Trophoblast cell (in vitro differentiated cells and primary cell): Measurements from ENCODE around the gene TXNL4B.

Experiments used
- DNase-seq, 2 donors: peaks; one replicate each; pipeline ENCODE4 v3.0.0-alpha.2; 2016
- H2AFZ ChIP-seq: 2 replicates; pipeline ENCODE4 v1.6.1; 2013; ENCODE audit warnings: low read length, moderate library complexity, mild to moderate bottlenecking; ENCODE audit not compliant: insufficient read depth, poor library complexity
- H2AK5ac ChIP-seq: 2 replicates; pipeline ENCODE4 v1.6.1; 2013; ENCODE audit warnings: mild to moderate bottlenecking, low read length
- H2BK120ac ChIP-seq: 2 replicates; pipeline ENCODE4 v1.6.1; 2013; ENCODE audit warnings: low read length, mild to moderate bottlenecking, moderate library complexity; ENCODE audit not compliant: insufficient read depth, poor library complexity
- H2BK12ac ChIP-seq: 2 replicates; pipeline ENCODE4 v1.6.1; 2013; ENCODE audit warnings: mild to moderate bottlenecking, low read length, moderate library complexity
- H2BK5ac ChIP-seq: 2 replicates; pipeline ENCODE4 v1.6.1; 2013; ENCODE audit warnings: low read length, low read depth, moderate library complexity, mild to moderate bottlenecking; ENCODE audit not compliant: poor library complexity
- H3K14ac ChIP-seq: 2 replicates; pipeline ENCODE4 v1.6.1; 2013; ENCODE audit warnings: mild to moderate bottlenecking, low read length
- H3K18ac ChIP-seq: 2 replicates; pipeline ENCODE4 v1.6.1; 2013; ENCODE audit warnings: mild to moderate bottlenecking, low read length
- H3K23ac ChIP-seq: 2 replicates; pipeline ENCODE4 v1.6.1; 2013; ENCODE audit warnings: low read length
- H3K27ac ChIP-seq: 2 replicates; pipeline ENCODE4 v1.5.1; 2013; ENCODE audit warnings: low read depth, mild to moderate bottlenecking, inconsistent platforms, low read length, moderate library complexity
- H3K27me3 ChIP-seq: 2 replicates; pipeline ENCODE4 v1.6.1; 2013; ENCODE audit warnings: inconsistent platforms, mild to moderate bottlenecking, low read length, moderate library complexity; ENCODE audit not compliant: insufficient read depth
- H3K36me3 ChIP-seq, 2 experiments: 1 replicate in 1 of 2; 2 replicates in 1 of 2; pipeline ENCODE4 v1.6.1; 2013; ENCODE audit warnings: low read length in 2 of 2, mild to moderate bottlenecking in 2 of 2, moderate library complexity in 1 of 2; ENCODE audit not compliant: insufficient read depth in 2 of 2, control insufficient read depth in 1 of 2
- H3K4ac ChIP-seq: 2 replicates; pipeline ENCODE4 v1.6.1; 2013; ENCODE audit warnings: low read depth, mild to moderate bottlenecking, low read length, moderate library complexity
- H3K4me1 ChIP-seq, 2 experiments: 1 replicate in 1 of 2; 2 replicates in 1 of 2; pipeline ENCODE4 v1.6.1; 2013; ENCODE audit warnings: low read length in 2 of 2, mild to moderate bottlenecking in 2 of 2, moderate library complexity in 1 of 2; ENCODE audit not compliant: insufficient read depth in 2 of 2, control insufficient read depth in 1 of 2
- H3K4me2 ChIP-seq: 2 replicates; pipeline ENCODE4 v1.6.1; 2013; ENCODE audit warnings: inconsistent platforms, mild to moderate bottlenecking, low read length, moderate library complexity
- H3K4me3 ChIP-seq: 2 replicates; pipeline ENCODE4 v1.5.1; 2013; ENCODE audit warnings: mild to moderate bottlenecking, low read depth, low read length, inconsistent platforms
- H3K79me1 ChIP-seq: one replicate; pipeline ENCODE4 v1.6.1; 2013; ENCODE audit warnings: low read length
- H3K79me2 ChIP-seq: 2 replicates; pipeline ENCODE4 v1.6.1; 2013; ENCODE audit warnings: low read length, mild to moderate bottlenecking; ENCODE audit not compliant: control insufficient read depth, insufficient read depth, poor library complexity
- H3K9ac ChIP-seq: 2 replicates; pipeline ENCODE4 v1.6.1; 2013; ENCODE audit warnings: mild to moderate bottlenecking, low read length
- H3K9me3 ChIP-seq: 2 replicates; pipeline ENCODE4 v1.6.1; 2013; ENCODE audit warnings: low read depth, mild to moderate bottlenecking, control low read depth, inconsistent platforms, low read length; ENCODE audit not compliant: insufficient read depth
- H4K12ac ChIP-seq: 2 replicates; pipeline ENCODE4 v1.6.1; 2013; ENCODE audit warnings: low read depth, mild to moderate bottlenecking, low read length, moderate library complexity
- H4K8ac ChIP-seq: 2 replicates; pipeline ENCODE4 v1.6.1; 2013; ENCODE audit warnings: low read depth, mild to moderate bottlenecking, low read length, moderate library complexity
- H4K91ac ChIP-seq: one replicate; pipeline ENCODE4 v1.6.1; 2013; ENCODE audit warnings: low read depth, mild to moderate bottlenecking, low read length, moderate library complexity
- WGBS: extraction: QIAGEN DNeasy Blood & Tissue Kit; methylation state at CpG from one replicate; pipeline ENCODE4 v1.1.7; 2013; ENCODE audit warnings: missing lambda C conversion rate; ENCODE audit not compliant: insufficient read length, insufficient coverage; ENCODE audit errors: extremely low coverage; 5-methylcytosine and 5-hydroxymethylcytosine counted together

TXNL4B gene

DNA sequence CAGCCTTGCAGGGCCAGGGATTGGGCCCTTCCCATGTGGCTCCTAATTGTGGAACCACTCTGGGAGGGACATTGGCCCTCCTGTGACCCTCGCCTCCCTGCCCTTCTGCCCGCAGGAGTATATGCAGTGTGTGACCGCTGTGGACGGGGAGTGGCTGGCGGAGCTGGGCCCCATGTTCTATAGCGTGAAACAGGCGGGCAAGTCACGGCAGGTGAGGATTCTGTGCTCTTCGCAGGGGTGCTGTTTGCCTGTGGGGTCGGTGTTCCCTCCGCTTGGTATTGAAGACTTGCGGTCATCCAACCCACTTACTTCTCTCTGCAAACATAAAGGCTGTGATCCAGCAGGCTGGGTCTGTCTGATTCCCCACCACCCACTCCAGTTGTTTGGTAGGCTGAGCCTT, 15.9 kb upstream of the TXNL4B start:
- no peak overlapping the region for H3K9ac ChIP-seq

DNA sequence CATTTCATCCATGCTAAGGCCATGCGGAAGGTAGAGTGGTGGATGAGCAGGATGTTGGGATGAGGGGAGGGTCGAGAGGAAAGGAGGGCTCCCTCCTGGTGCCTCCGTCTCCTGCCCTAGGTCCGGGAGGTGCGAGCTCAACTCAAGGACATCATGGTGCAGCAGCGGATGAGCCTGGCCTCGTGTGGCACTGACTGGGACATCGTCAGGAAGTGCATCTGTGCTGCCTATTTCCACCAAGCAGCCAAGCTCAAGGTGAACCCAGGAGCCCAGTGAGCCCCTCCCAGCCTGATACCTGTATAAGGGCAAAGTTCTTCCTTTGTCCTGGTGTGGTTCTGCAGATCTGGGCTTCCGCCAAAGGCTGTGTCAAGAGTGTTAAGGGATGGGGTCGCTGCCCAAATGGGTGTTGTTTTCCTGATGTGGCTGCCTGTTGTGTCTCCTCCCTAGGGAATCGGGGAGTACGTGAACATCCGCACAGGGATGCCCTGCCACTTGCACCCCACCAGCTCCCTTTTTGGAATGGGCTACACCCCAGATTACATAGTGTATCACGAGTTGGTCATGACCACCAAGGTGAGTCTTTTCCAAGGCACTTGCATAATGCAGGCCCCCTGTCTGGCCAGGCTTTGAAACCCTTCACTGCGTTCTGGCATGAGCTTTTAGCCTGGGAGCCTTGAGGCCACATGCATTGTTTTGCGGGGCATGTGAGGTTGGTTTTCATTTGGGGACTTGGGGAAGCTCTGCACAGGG, 15.1 kb upstream of the TXNL4B start:
- no peak for DNase-seq
- Histone ChIP-seq H3K27ac (no peak overlapping the region), H3K4me1 (no peaks in the 10 kb centered on the region), H3K4me2 (no peak overlapping the region), H3K9ac (no peak overlapping the region), H2BK120ac (no peak overlapping the region), H2AK5ac (no peak overlapping the region), H3K14ac (no peak overlapping the region), H4K12ac (no peak overlapping the region), H3K18ac (no peak overlapping the region), H3K4me3 (peak overlapping the region; percentile 10), H3K79me2 (no peaks in the 10 kb centered on the region), H2BK5ac (no peak overlapping the region), H3K79me1 (no peaks in the 10 kb centered on the region), H3K27me3 (no peaks in the 10 kb centered on the region), H3K4ac (no peak overlapping the region), H3K23ac (no peak overlapping the region), H4K91ac (no peak overlapping the region), H3K9me3 (peaks cover 5% of the 10 kb centered on the region), H4K8ac (no peak overlapping the region), H2AFZ (no peak overlapping the region), H3K36me3 (peaks cover 77 to 93% of the 10 kb centered on the region in 2 experiments), H2BK12ac (no peak overlapping the region)
- no CpG with 5 or more reads among the region's 16 CpGs for WGBS

More for the DNA sequence above, 15.9 kb upstream of the TXNL4B start:
- Histone ChIP-seq H4K12ac (no peak overlapping the region), H3K23ac (no peak overlapping the region), H3K79me2 (no peaks in the 10 kb centered on the region), H3K9me3 (peaks cover 5% of the 10 kb centered on the region), H3K4me1 (no peaks in the 10 kb centered on the region), H3K4me2 (no peak overlapping the region), H4K8ac (no peak overlapping the region), H3K4me3 (no peak overlapping the region), H2BK120ac (no peak overlapping the region), H3K27me3 (no peaks in the 10 kb centered on the region), H4K91ac (no peak overlapping the region), H3K14ac (no peak overlapping the region), H2AK5ac (no peak overlapping the region), H3K79me1 (no peaks in the 10 kb centered on the region), H3K36me3 (peaks cover 69 to 86% of the 10 kb centered on the region in 2 experiments), H3K18ac (no peak overlapping the region), H2BK5ac (no peak overlapping the region), H3K27ac (no peak overlapping the region), H2AFZ (no peak overlapping the region), H2BK12ac (no peak overlapping the region), H3K4ac (no peak overlapping the region)
- DNase-seq = no peak
- WGBS = no CpG with 5 or more reads among the region's 12 CpGs

DNA sequence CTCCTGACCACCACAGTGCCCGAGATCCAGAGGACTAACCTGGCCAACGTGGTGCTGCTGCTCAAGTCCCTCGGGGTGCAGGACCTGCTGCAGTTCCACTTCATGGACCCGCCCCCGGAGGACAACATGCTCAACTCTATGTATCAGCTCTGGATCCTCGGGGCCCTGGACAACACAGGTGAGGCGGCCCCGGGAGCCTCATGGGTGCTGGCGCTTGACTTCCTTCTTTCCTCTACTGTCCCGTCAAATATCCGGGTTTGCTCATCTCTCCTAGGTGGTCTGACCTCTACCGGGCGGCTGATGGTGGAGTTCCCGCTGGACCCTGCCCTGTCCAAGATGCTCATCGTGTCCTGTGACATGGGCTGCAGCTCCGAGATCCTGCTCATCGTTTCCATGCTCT, 14.0 kb upstream of the TXNL4B start:
- no peak overlapping the region for H2BK5ac ChIP-seq
- no peaks in the 10 kb centered on the region for H3K79me1 ChIP-seq
- no peak overlapping the region for H2AFZ ChIP-seq
- H3K79me2 ChIP-seq = no peaks in the 10 kb centered on the region
- no peak overlapping the region for H3K4me2 ChIP-seq
- no peak for DNase-seq
- no peak overlapping the region for H3K4ac ChIP-seq
- H3K27ac ChIP-seq = no peak overlapping the region
- peaks cover 5% of the 10 kb centered on the region for H3K9me3 ChIP-seq
- no peak overlapping the region for H4K12ac ChIP-seq
- H3K36me3 ChIP-seq = peaks cover 81 to 96% of the 10 kb centered on the region in 2 experiments
- WGBS = no CpG with 5 or more reads among the region's 17 CpGs
- no peak overlapping the region for H4K91ac ChIP-seq
- H3K27me3 ChIP-seq = no peaks in the 10 kb centered on the region
- H3K4me1 ChIP-seq = no peaks in the 10 kb centered on the region
- no peak overlapping the region for H2AK5ac ChIP-seq
- H3K9ac ChIP-seq = no peak overlapping the region
- H4K8ac ChIP-seq = no peak overlapping the region
- no peak overlapping the region for H2BK12ac ChIP-seq
- no peak overlapping the region for H3K18ac ChIP-seq
- H2BK120ac ChIP-seq = no peak overlapping the region
- no peak overlapping the region for H3K4me3 ChIP-seq
- no peak overlapping the region for H3K23ac ChIP-seq
- H3K14ac ChIP-seq = no peak overlapping the region

DNA sequence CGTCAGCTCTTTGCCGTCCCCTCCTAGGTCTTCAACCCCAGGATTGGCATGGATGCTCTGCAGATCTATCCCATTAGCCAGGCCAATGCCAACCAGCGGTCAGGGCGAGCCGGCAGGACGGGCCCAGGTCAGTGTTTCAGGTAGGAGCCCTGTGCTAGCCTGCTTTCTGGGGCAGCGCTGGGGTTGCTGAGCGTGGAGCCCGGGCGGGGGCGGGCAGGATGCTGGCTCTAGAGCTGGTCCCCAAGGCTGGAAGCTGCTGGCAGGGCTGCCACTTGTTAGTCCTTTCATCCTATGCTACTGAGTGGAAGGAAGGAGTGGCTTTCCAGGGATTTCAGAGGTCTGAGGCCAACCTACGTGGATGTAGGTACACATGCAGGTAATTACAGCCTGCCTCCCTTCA, 12.6 kb upstream of the TXNL4B start:
- H3K4me3 ChIP-seq = no peak overlapping the region
- H3K79me1 ChIP-seq = no peaks in the 10 kb centered on the region
- no peak overlapping the region for H3K27ac ChIP-seq
- no peak overlapping the region for H2BK5ac ChIP-seq
- H3K27me3 ChIP-seq = no peaks in the 10 kb centered on the region
- no peak overlapping the region for H4K12ac ChIP-seq
- H3K4me1 ChIP-seq = no peaks in the 10 kb centered on the region
- peaks cover 75 to 95% of the 10 kb centered on the region in 2 experiments for H3K36me3 ChIP-seq
- no CpG with 5 or more reads among the region's 12 CpGs for WGBS
- no peak overlapping the region for H3K18ac ChIP-seq
- H3K79me2 ChIP-seq = no peaks in the 10 kb centered on the region
- no peak overlapping the region for H3K9ac ChIP-seq
- H2AK5ac ChIP-seq = no peak overlapping the region
- peaks cover 3% of the 10 kb centered on the region for H3K9me3 ChIP-seq
- no peak overlapping the region for H3K4me2 ChIP-seq
- no peak for DNase-seq
- no peak overlapping the region for H3K14ac ChIP-seq
- H2BK120ac ChIP-seq = no peak overlapping the region
- H3K4ac ChIP-seq = no peak overlapping the region
- H4K91ac ChIP-seq = no peak overlapping the region
- H2AFZ ChIP-seq = no peak overlapping the region
- no peak overlapping the region for H3K23ac ChIP-seq
- H2BK12ac ChIP-seq = no peak overlapping the region
- no peak overlapping the region for H4K8ac ChIP-seq
